H1 (cell line): ENCODE measurements around the gene FBLIM1. TPM values are rescaled to one million over a fixed set of nuclear protein-coding genes. Genes with fewer than 3 reads are reported as not detected.

Source experiments
- CTCF ChIA-PET: fragments of 300-600 bp; sonication (Branson Sonifier 250); formaldehyde crosslinking; loops from one replicate; lab custom pipeline; 2021; ENCODE audit not compliant: partially characterized antibody; lab: Charles Lee
- POLR2A ChIA-PET: fragments of 300-600 bp; sonication (Branson Sonifier 250); formaldehyde crosslinking; loops from one replicate; lab custom pipeline; 2021; ENCODE audit warnings: inconsistent platforms; ENCODE audit not compliant: partially characterized antibody; lab: Charles Lee
- DNase-seq, 2 experiments: peaks; one replicate each; pipeline versions ENCODE4 v3.0.0 to v3.0.0-alpha.2; 2010 to 2022; ENCODE audit warnings: low spot score in 2 of 2, low read depth in 1 of 2, mixed read lengths in 1 of 2
- FAIRE-seq: peaks from 2 replicates; lab custom pipeline; 2011; peaks lifted over from hg19 to GRCh38; lab: Jason Lieb, UNC
- H2AFZ ChIP-seq: 2 replicates; pipeline ENCODE4 v1.8.1; 2012; ENCODE audit warnings: low read length, inconsistent platforms
- H2AK5ac ChIP-seq: 2 replicates; pipeline ENCODE4 v1.6.1; 2013; ENCODE audit warnings: low read depth, low read length
- H2BK120ac ChIP-seq: replicated peaks from 2 replicates; pipeline ENCODE3; 2013; ENCODE audit warnings: low read depth, low read length, inconsistent platforms
- H2BK12ac ChIP-seq: 2 replicates; pipeline ENCODE4 v1.6.1; 2013; ENCODE audit warnings: low read depth, low read length
- H2BK15ac ChIP-seq: 2 replicates; pipeline ENCODE4 v1.6.1; 2013; ENCODE audit warnings: low read length
- H2BK20ac ChIP-seq: 2 replicates; pipeline ENCODE4 v1.6.1; 2013; ENCODE audit warnings: low read length
- H2BK5ac ChIP-seq: 2 replicates; pipeline ENCODE4 v1.6.1; 2013; ENCODE audit warnings: low read depth, low read length
- H3K14ac ChIP-seq: 2 replicates; pipeline ENCODE4 v1.6.1; 2013; ENCODE audit warnings: inconsistent platforms; ENCODE audit not compliant: insufficient read length
- H3K18ac ChIP-seq: 2 replicates; pipeline ENCODE4 v1.6.1; 2013; ENCODE audit warnings: low read length; ENCODE audit errors: extremely low read depth
- H3K23ac ChIP-seq: 2 replicates; pipeline ENCODE4 v1.6.1; 2013; ENCODE audit warnings: inconsistent platforms; ENCODE audit not compliant: insufficient read length
- H3K23me2 ChIP-seq: 2 replicates; pipeline ENCODE4 v1.6.1; 2013; ENCODE audit warnings: low read depth, low read length
- H3K27ac ChIP-seq: 2 replicates; pipeline ENCODE4 v1.6.1; 2011; ENCODE audit warnings: low read depth, low read length, inconsistent platforms
- H3K27me3 ChIP-seq, 4 experiments: replicated peaks in 1 of 4; 1 replicate in 1 of 4; 2 replicates in 3 of 4; pipeline versions ENCODE4 v1.6.1 to v1.8.1; 2011 to 2013; ENCODE audit warnings: low read length in 3 of 4, mild to moderate bottlenecking in 3 of 4, inconsistent platforms in 2 of 4, mixed read lengths in 2 of 4, moderate library complexity in 1 of 4; ENCODE audit not compliant: control insufficient read depth in 3 of 4, insufficient read depth in 3 of 4; ENCODE audit errors: extremely low read depth in 1 of 4
- H3K36me3 ChIP-seq, 4 experiments: 2 replicates each; pipeline versions ENCODE4 v1.6.1 to v1.8.1; 2011 to 2013; ENCODE audit warnings: mild to moderate bottlenecking in 4 of 4, low read length in 3 of 4, moderate library complexity in 2 of 4, control low read depth in 1 of 4, inconsistent platforms in 1 of 4; ENCODE audit not compliant: insufficient read depth in 4 of 4, control insufficient read depth in 2 of 4
- H3K4ac ChIP-seq: replicated peaks from 2 replicates; pipeline ENCODE3; 2013; ENCODE audit warnings: low read length, low read depth, mixed read lengths, inconsistent platforms; ENCODE audit not compliant: insufficient read length
- H3K4me1 ChIP-seq, 4 experiments: replicated peaks in 1 of 4; 1 replicate in 1 of 4; 2 replicates in 3 of 4; pipeline versions ENCODE4 v1.6.1 to v1.8.1; 2011 to 2013; ENCODE audit warnings: low read length in 3 of 4, inconsistent platforms in 2 of 4, mixed read lengths in 1 of 4; ENCODE audit not compliant: insufficient read depth in 4 of 4, control insufficient read depth in 3 of 4
- H3K4me2 ChIP-seq, 2 experiments: 2 replicates each; pipeline versions ENCODE4 v1.6.1 to v1.8.1; 2011 to 2013; ENCODE audit warnings: low read depth in 2 of 2, low read length in 2 of 2, control low read depth in 1 of 2, inconsistent platforms in 1 of 2, mild to moderate bottlenecking in 1 of 2; ENCODE audit not compliant: insufficient read depth in 1 of 2
- H3K4me3 ChIP-seq, 4 experiments: fragments of 200-600, 300-600 bp in 1 of 4; sonication (generic), shearing (Covaris generic), sonication (Bioruptor Twin) in 1 of 4; 2 replicates each; pipeline versions ENCODE4 v1.5.1 to v1.8.1; 2011 to 2016; ENCODE audit warnings: low read length in 4 of 4, low read depth in 3 of 4, control low read depth in 2 of 4, inconsistent platforms in 2 of 4, mild to moderate bottlenecking in 2 of 4, mixed read lengths in 1 of 4, moderate library complexity in 1 of 4; ENCODE audit not compliant: insufficient read depth in 2 of 4; ENCODE audit errors: extremely low read depth in 1 of 4
- H3K56ac ChIP-seq: replicated peaks from 2 replicates; pipeline ENCODE3; 2013; ENCODE audit warnings: low read depth, mild to moderate bottlenecking, mixed read lengths, low read length, inconsistent platforms; ENCODE audit not compliant: insufficient read length
- H3K79me1 ChIP-seq: 2 replicates; pipeline ENCODE4 v1.6.1; 2013; ENCODE audit warnings: low read depth, low read length, control low read depth
- H3K79me2 ChIP-seq, 2 experiments: 2 replicates each; pipeline versions ENCODE4 v1.6.1 to v1.8.1; 2012 to 2013; ENCODE audit warnings: low read length in 2 of 2, mild to moderate bottlenecking in 2 of 2, inconsistent platforms in 1 of 2; ENCODE audit not compliant: insufficient read depth in 2 of 2, control insufficient read depth in 1 of 2
- H3K9ac ChIP-seq, 4 experiments: replicated peaks in 1 of 4; 1 replicate in 1 of 4; 2 replicates in 3 of 4; pipeline versions ENCODE4 v1.6.1 to v1.8.1; 2011 to 2013; ENCODE audit warnings: low read depth in 3 of 4, low read length in 3 of 4, control low read depth in 2 of 4, mild to moderate bottlenecking in 2 of 4, moderate library complexity in 2 of 4, inconsistent platforms in 1 of 4; ENCODE audit errors: extremely low read depth in 1 of 4
- H3K9me3 ChIP-seq, 2 experiments: 2 replicates each; pipeline versions ENCODE4 v1.6.1 to v1.8.1; 2012 to 2013; ENCODE audit warnings: mild to moderate bottlenecking in 2 of 2, moderate library complexity in 2 of 2, control low read depth in 1 of 2, inconsistent platforms in 1 of 2, low read depth in 1 of 2, low read length in 1 of 2, mixed read lengths in 1 of 2; ENCODE audit not compliant: insufficient read depth in 2 of 2
- H4K20me1 ChIP-seq, 2 experiments: replicated peaks in 1 of 2; 2 replicates each; pipeline versions ENCODE3 to v1.8.1; 2011 to 2013; ENCODE audit warnings: inconsistent platforms in 2 of 2, low read length in 2 of 2, mild to moderate bottlenecking in 1 of 2; ENCODE audit not compliant: insufficient read depth in 2 of 2, control insufficient read depth in 1 of 2
- H4K5ac ChIP-seq: 2 replicates; pipeline ENCODE4 v1.6.1; 2013; ENCODE audit warnings: low read length, low read depth, mixed read lengths, inconsistent platforms; ENCODE audit not compliant: insufficient read length
- H4K8ac ChIP-seq: 2 replicates; pipeline ENCODE4 v1.8.0; 2013; ENCODE audit warnings: mild to moderate bottlenecking, moderate library complexity, low read length, inconsistent platforms; ENCODE audit not compliant: insufficient read depth; ENCODE audit errors: extremely low read depth
- H4K91ac ChIP-seq: replicated peaks from 2 replicates; pipeline ENCODE3; 2013; ENCODE audit warnings: low read length, mixed read lengths, inconsistent platforms; ENCODE audit not compliant: insufficient read length
- BACH1 ChIP-seq: IDR thresholded peaks from 2 replicates; pipeline ENCODE4 v1.6.1; 2012; ENCODE audit warnings: low read length, improper control_type of control experiment
- GABPA ChIP-seq: IDR thresholded peaks from 2 replicates; pipeline ENCODE4 v1.6.1; 2011; ENCODE audit warnings: mild to moderate bottlenecking, low read length, moderate library complexity, borderline replicate concordance; ENCODE audit not compliant: insufficient read depth
- HDAC2 ChIP-seq, 2 experiments: fragments of 300-600 bp in 1 of 2; sonication (generic) in 1 of 2; IDR thresholded peaks; 2 replicates each; pipeline ENCODE4 v1.6.1; 2011 to 2012; ENCODE audit warnings: low read depth in 2 of 2, low read length in 2 of 2, mild to moderate bottlenecking in 2 of 2, moderate library complexity in 2 of 2, borderline replicate concordance in 1 of 2, inconsistent platforms in 1 of 2
- HDAC6 ChIP-seq: IDR thresholded peaks from one replicate; pipeline ENCODE4 v1.7.1; 2012; ENCODE audit warnings: low read depth, mild to moderate bottlenecking, inconsistent platforms, low read length, moderate library complexity
- KDM1A ChIP-seq: fragments of 200-600, 300-600 bp; sonication (generic); IDR thresholded peaks from 2 replicates; pipeline ENCODE4 v1.7.1; 2016; ENCODE audit warnings: mild to moderate bottlenecking, low read length, borderline replicate concordance
- RAD21 ChIP-seq, 2 experiments: IDR thresholded peaks in 1 of 2; conservative IDR thresholded peaks in 1 of 2; 2 replicates each; pipeline ENCODE4 v1.6.1; 2011; ENCODE audit warnings: low read depth in 2 of 2, low read length in 2 of 2, improper control_type of control experiment in 1 of 2, inconsistent platforms in 1 of 2, mild to moderate bottlenecking in 1 of 2, moderate library complexity in 1 of 2
- SUZ12 ChIP-seq: fragments of 200-600 bp; sonication (generic); IDR thresholded peaks from 2 replicates; pipeline ENCODE4 v1.6.1; 2012; ENCODE audit warnings: mild to moderate bottlenecking, inconsistent platforms, low read length, moderate library complexity, mixed read lengths
- TAF7 ChIP-seq: optimal IDR thresholded peaks from 2 replicates; pipeline ENCODE3; 2011; ENCODE audit warnings: low read depth, mild to moderate bottlenecking, inconsistent platforms, low read length, moderate library complexity, borderline replicate concordance
- TBP ChIP-seq: IDR thresholded peaks from 2 replicates; pipeline ENCODE4 v1.6.1; 2011; ENCODE audit warnings: low read depth, low read length, improper control_type of control experiment
- WGBS, 2 experiments: shearing (Covaris generic) in 1 of 2; methylation state at CpG; one replicate each; pipeline versions ENCODE4 v1.1.6 to v1.1.7; 2013 to 2015; ENCODE audit warnings: low lambda C conversion rate in 2 of 2, mixed read lengths in 2 of 2, inconsistent platforms in 1 of 2, low coverage in 1 of 2, missing lambda C conversion rate in 1 of 2; ENCODE audit not compliant: insufficient replicate concordance in 2 of 2, insufficient coverage in 1 of 2, insufficient read length in 1 of 2; ENCODE audit errors: extremely low coverage in 1 of 2, missing lambda C conversion rate in 1 of 2; 5-methylcytosine and 5-hydroxymethylcytosine counted together
- polyA plus RNA-seq, 7 experiments: library from polyadenylated mRNA; depleted of rRNA in 3 of 7; stranded (reverse) in 5 of 7; unstranded in 2 of 7; fragments of >200 nt in 5 of 7; fragments of 200-250 nt in 2 of 7; gene quantifications; 1 replicate in 5 of 7; 2 replicates in 1 of 7; 4 replicates in 1 of 7; pipeline versions ENCODE4 v1.2.1 to v1.2.3, GENCODE V29; 2011 to 2013; ENCODE audit warnings: missing spikeins in 2 of 7, mixed read lengths in 2 of 7
- total RNA-seq: library from RNA; stranded (reverse); fragmentation: NEBNext Ultra II Directional; extraction: Animal tissue kit (Norgen Biotek cat#: 25700); gene quantifications from 2 replicates; pipeline ENCODE4 v1.2.1, GENCODE V29; 2021

The FBLIM1 gene
- total and polyA plus RNA-seq, 2 of the 8 experiments (the other 6 are each of a cell fraction or from before 2014, with no cell fraction given) = 66.6 to 66.7 TPM

GRCh38 chr1:15740924-15741850 lies 17.4 kb upstream of the FBLIM1 start:
- Histone ChIP-seq H2BK15ac (0 out of 2 replicates have a peak overlapping the region, but pooled peaks have one; percentile 29), H4K91ac (peak overlapping the region; percentile 55), H2BK20ac (no peak overlapping the region), H3K27me3 (no peaks in the 10 kb centered on the region), H3K18ac (peak overlapping the region; percentile 33; the same call in 1 of the 2 replicates), H2BK120ac (no peak overlapping the region), H2BK5ac (no peak overlapping the region), H2AK5ac (no peak overlapping the region), H4K8ac (peak overlapping the region; percentile 41; the same call in 1 of the 2 replicates), H3K36me3 (no peaks in the 10 kb centered on the region), H3K27ac (no peak overlapping the region), H3K9me3 (no peaks in the 10 kb centered on the region), H3K14ac (no peak overlapping the region), H3K79me2 (no peaks in the 10 kb centered on the region), H2AFZ (peak overlapping the region; percentile 95), H2BK12ac (no peak overlapping the region; the same call in 1 of the 2 replicates), H3K4me3 (no peak overlapping the region), H3K23me2 (no peaks in the 10 kb centered on the region; the same call in 1 of the 2 replicates), H3K4me1 (peaks cover 0 to 21% (median 6%) of the 10 kb centered on the region in 4 experiments; a peak in 5 of 7 replicates), H3K23ac (no peak overlapping the region), H3K9ac (no peak overlapping the region; a peak in 1 of 7 replicates), H3K56ac (no peak overlapping the region), H3K79me1 (no peaks in the 10 kb centered on the region), H3K4ac (no peak overlapping the region), H3K4me2 (peak overlapping the region in 1 of 2 experiments; percentile 50; a peak in 1 of 4 replicates), H4K5ac (no peak overlapping the region), H4K20me1 (peaks cover 2% of the 10 kb centered on the region in 2 experiments)
- ChIA-PET POLR2A (interaction anchor here (0.6 to 2.6 kb wide), 5 partner anchors 16 to 226 kb away, joined by 3 to 7 read pairs (median 4); partner anchors contain the start of gene FBLIM1), CTCF (interaction anchor here (0.6 to 6.1 kb wide), 30 partner anchors 10 to 315 kb away, joined by 3 to 41 read pairs (median 4); no protein-coding TSS in a partner anchor)
- WGBS, 2 experiments = 66% methylated on average over 25 of the region's 27 CpGs; no CpG with 5 or more reads in 1 of the 2 experiments
- DNase-seq = peak; percentile 61 to 91
- FAIRE-seq = peak; percentile 78
- no peak for TF ChIP-seq TAF7
- no peak for TF ChIP-seq HDAC2 (IDR thresholded peaks at IDR 0.05; ENCODE audit: borderline replicate concordance in 1 of 2, low read depth in 2 of 2, low read length in 2 of 2)
- TF ChIP-seq SUZ12 = no peak
- peak; percentile 94 to 97 for TF ChIP-seq RAD21 (IDR thresholded peaks at IDR 0.05 in 1 of 2, conservative IDR thresholded peaks at IDR 0.05 in 1 of 2; ENCODE audit: low read depth in 2 of 2, low read length in 2 of 2)
- TF ChIP-seq GABPA = peak; percentile 62; the same call in 1 of the 2 replicates
- TF ChIP-seq KDM1A = no peak
- 0 out of 2 replicates have a peak, but pooled peaks have one; percentile 13 for TF ChIP-seq BACH1
- no peak for TF ChIP-seq HDAC6
- TF ChIP-seq TBP = peak; percentile 51; the same call in 1 of the 2 replicates
